WTC11 (cell line): Measurements from ENCODE around the gene PHF13.

Experiments
- ATF2 ChIP-seq: sonication (generic); formaldehyde crosslinking; IDR thresholded peaks from 2 replicates; pipeline ENCODE4 v1.8.1; 2022; ENCODE audit warnings: low read depth, missing genetic modification reagents, borderline replicate concordance
- ATF6 ChIP-seq: sonication (generic); formaldehyde crosslinking; IDR thresholded peaks from 2 replicates; pipeline ENCODE4 v1.8.1; 2023; ENCODE audit warnings: mild to moderate bottlenecking, missing genetic modification reagents
- CREB1 ChIP-seq: sonication (generic); formaldehyde crosslinking; IDR thresholded peaks from 2 replicates; pipeline ENCODE4 v1.8.0; 2023; ENCODE audit warnings: mild to moderate bottlenecking, missing genetic modification reagents
- CTCF ChIP-seq: fragments of 200-600 bp; IDR thresholded peaks from 2 replicates; pipeline ENCODE4 v1.8.0; 2022; ENCODE audit warnings: antibody characterized with exemption
- E2F5 ChIP-seq: sonication (generic); formaldehyde crosslinking; IDR thresholded peaks from 2 replicates; pipeline ENCODE4 v1.8.1; 2022; ENCODE audit warnings: mild to moderate bottlenecking, moderate library complexity, missing genetic modification reagents
- FOXJ3 ChIP-seq: sonication (generic); formaldehyde crosslinking; IDR thresholded peaks from 2 replicates; pipeline ENCODE4 v1.9.0; 2021; ENCODE audit warnings: missing genetic modification reagents, mild to moderate bottlenecking, borderline replicate concordance
- HMGXB4 ChIP-seq: sonication (generic); formaldehyde crosslinking; IDR thresholded peaks from 2 replicates; pipeline ENCODE4 v1.8.1; 2023; ENCODE audit warnings: mild to moderate bottlenecking, moderate library complexity, missing genetic modification reagents
- JUN ChIP-seq: sonication (generic); formaldehyde crosslinking; IDR thresholded peaks from 2 replicates; pipeline ENCODE4 v1.8.0; 2023; ENCODE audit warnings: mild to moderate bottlenecking, missing genetic modification reagents
- ZBTB43 ChIP-seq: sonication (generic); formaldehyde crosslinking; IDR thresholded peaks from 2 replicates; pipeline ENCODE4 v1.8.1; 2023; ENCODE audit warnings: mild to moderate bottlenecking, missing genetic modification reagents
- TF ChIP-seq, protein P1 (sequence below): sonication (generic); formaldehyde crosslinking; IDR thresholded peaks from 2 replicates; pipeline ENCODE4 v1.8.0; 2022; ENCODE audit warnings: mild to moderate bottlenecking, missing genetic modification reagents
- TF ChIP-seq, protein P2 (sequence below): sonication (generic); formaldehyde crosslinking; IDR thresholded peaks from 2 replicates; pipeline ENCODE4 v1.8.1; 2023; ENCODE audit warnings: mild to moderate bottlenecking, missing genetic modification reagents, borderline replicate concordance

GRCh38 chr1:6577831-6578525 lies 35.6 kb upstream of the PHF13 start:
- no peak for TF ChIP-seq ATF6 (CRISPR knock-in tag)
- TF ChIP-seq ATF2 (CRISPR knock-in tag), result no peak
- no peak for TF ChIP-seq E2F5 (CRISPR knock-in tag)
- TF ChIP-seq CTCF, result no peak
- TF ChIP-seq ZBTB43, result no peak
- no peak for TF ChIP-seq CREB1 (CRISPR knock-in tag)
- no peak for TF ChIP-seq JUN (CRISPR knock-in tag)
- no peak for TF ChIP-seq FOXJ3 (CRISPR knock-in tag)
- TF ChIP-seq, protein P1, sequence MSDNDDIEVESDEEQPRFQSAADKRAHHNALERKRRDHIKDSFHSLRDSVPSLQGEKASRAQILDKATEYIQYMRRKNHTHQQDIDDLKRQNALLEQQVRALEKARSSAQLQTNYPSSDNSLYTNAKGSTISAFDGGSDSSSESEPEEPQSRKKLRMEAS (CRISPR knock-in tag), result no peak
- no peak for TF ChIP-seq HMGXB4 (CRISPR knock-in tag)
- TF ChIP-seq, protein P2, sequence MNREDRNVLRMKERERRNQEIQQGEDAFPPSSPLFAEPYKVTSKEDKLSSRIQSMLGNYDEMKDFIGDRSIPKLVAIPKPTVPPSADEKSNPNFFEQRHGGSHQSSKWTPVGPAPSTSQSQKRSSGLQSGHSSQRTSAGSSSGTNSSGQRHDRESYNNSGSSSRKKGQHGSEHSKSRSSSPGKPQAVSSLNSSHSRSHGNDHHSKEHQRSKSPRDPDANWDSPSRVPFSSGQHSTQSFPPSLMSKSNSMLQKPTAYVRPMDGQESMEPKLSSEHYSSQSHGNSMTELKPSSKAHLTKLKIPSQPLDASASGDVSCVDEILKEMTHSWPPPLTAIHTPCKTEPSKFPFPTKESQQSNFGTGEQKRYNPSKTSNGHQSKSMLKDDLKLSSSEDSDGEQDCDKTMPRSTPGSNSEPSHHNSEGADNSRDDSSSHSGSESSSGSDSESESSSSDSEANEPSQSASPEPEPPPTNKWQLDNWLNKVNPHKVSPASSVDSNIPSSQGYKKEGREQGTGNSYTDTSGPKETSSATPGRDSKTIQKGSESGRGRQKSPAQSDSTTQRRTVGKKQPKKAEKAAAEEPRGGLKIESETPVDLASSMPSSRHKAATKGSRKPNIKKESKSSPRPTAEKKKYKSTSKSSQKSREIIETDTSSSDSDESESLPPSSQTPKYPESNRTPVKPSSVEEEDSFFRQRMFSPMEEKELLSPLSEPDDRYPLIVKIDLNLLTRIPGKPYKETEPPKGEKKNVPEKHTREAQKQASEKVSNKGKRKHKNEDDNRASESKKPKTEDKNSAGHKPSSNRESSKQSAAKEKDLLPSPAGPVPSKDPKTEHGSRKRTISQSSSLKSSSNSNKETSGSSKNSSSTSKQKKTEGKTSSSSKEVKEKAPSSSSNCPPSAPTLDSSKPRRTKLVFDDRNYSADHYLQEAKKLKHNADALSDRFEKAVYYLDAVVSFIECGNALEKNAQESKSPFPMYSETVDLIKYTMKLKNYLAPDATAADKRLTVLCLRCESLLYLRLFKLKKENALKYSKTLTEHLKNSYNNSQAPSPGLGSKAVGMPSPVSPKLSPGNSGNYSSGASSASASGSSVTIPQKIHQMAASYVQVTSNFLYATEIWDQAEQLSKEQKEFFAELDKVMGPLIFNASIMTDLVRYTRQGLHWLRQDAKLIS (CRISPR knock-in tag), result no peak
